ENCODE measurements around the gene MRPL44.
"Not testable (repeated sequence)": the region's sequence is repeated elsewhere in the genome, so short reads cannot be mapped to it uniquely, and the experiment has no call there.

Gene MRPL44

DNA sequence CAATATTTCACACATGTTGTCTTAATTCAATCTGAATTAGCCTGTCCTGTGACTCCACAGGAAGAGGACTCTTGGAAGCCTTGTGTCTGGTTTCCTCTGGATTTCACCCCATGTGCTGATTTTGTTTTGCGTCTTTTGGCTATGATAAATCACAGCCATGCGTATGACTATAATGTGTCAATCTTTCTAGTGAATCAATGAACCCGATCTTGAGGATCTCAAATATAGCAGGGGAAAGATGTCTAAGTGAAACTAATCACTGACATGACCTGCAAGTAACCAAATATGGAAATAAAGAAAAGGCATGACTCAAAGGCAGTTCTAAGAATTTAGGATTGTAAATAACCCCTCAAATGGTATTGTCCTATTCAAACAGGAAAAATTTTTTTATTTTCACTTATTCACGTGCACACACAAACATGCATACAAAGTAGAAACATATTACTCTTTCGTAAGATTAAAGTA lies 20.4 kb upstream of the MRPL44 start:
- Histone ChIP-seq H3K27ac (ENCODE audit: insufficient read depth, low read length, poor library complexity, severe bottlenecking) (no peak overlapping the region), H3K27me3 (replicated peaks; ENCODE audit: control insufficient read depth, insufficient read depth, low read length, poor library complexity, severe bottlenecking) (no peaks in the 10 kb centered on the region), H3K4me1 (ENCODE audit: control insufficient read depth, insufficient read depth, low read length, poor library complexity, severe bottlenecking) (peaks cover 4% of the 10 kb centered on the region), H3K9me3 (ENCODE audit: control insufficient read depth, low read length) (no peaks in the 10 kb centered on the region), H3K36me3 (ENCODE audit: control insufficient read depth, insufficient read depth, low read length) (no peaks in the 10 kb centered on the region), H3K4me3 (ENCODE audit: insufficient read depth, low read depth, low read length, poor library complexity, severe bottlenecking) (no peak overlapping the region)
- DNase-seq = no peak

DNA sequence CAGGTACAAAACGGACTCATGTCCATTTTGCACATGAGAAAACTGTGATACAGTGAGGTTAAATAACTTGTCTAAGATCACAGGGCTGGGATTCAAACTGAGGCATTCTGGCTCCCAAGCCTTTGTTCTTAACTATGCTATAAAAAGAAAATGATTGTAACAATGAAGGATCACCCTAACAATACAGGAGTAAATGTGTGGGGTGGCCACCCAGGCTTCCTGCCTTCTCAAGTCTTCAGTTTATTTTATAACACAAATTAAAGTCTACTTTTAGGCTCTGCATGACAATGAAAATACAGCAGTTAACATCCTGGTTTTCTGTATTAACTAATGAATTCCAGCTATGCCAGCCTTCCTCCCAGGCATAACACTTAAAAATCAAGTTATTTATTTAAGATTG lies 19.7 kb upstream of the MRPL44 start:
- H3K36me3 ChIP-seq (ENCODE audit: control insufficient read depth, insufficient read depth, low read length) = no peaks in the 10 kb centered on the region
- no peak overlapping the region for H3K27ac ChIP-seq (ENCODE audit: insufficient read depth, low read length, poor library complexity, severe bottlenecking)
- no peak overlapping the region for H3K4me3 ChIP-seq (ENCODE audit: insufficient read depth, low read depth, low read length, poor library complexity, severe bottlenecking)
- H3K9me3 ChIP-seq (ENCODE audit: control insufficient read depth, low read length) = no peaks in the 10 kb centered on the region
- no peaks in the 10 kb centered on the region for H3K27me3 ChIP-seq (replicated peaks; ENCODE audit: control insufficient read depth, insufficient read depth, low read length, poor library complexity, severe bottlenecking)
- peaks cover 4% of the 10 kb centered on the region for H3K4me1 ChIP-seq (ENCODE audit: control insufficient read depth, insufficient read depth, low read length, poor library complexity, severe bottlenecking)
- DNase-seq = no peak

DNA sequence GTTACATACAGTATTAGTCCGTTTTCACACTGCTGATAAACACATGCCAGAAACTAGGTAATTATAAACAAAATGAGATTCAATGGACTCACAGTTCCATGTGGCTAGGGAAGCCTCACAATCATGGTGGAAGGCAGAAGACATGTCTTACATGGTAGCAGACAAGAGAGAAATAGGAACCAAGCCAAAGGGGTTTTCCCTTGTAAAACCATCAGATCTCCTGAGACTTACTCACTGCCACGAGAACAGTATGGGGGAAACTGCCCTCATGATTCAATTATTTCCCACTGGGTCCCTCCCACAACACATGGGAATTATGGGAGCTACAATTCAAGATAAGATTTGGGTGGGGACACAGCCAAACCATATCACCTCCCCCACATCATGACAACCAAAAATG lies 17.8 kb upstream of the MRPL44 start:
- not testable (repeated sequence) for DNase-seq; H3K36me3 ChIP-seq (ENCODE audit: control insufficient read depth, insufficient read depth, low read length); H3K9me3 ChIP-seq (ENCODE audit: control insufficient read depth, low read length); H3K4me3 ChIP-seq (ENCODE audit: insufficient read depth, low read depth, low read length, poor library complexity, severe bottlenecking); H3K27me3 ChIP-seq (replicated peaks; ENCODE audit: control insufficient read depth, insufficient read depth, low read length, poor library complexity, severe bottlenecking); H3K27ac ChIP-seq (ENCODE audit: insufficient read depth, low read length, poor library complexity, severe bottlenecking)
- H3K4me1 ChIP-seq (ENCODE audit: control insufficient read depth, insufficient read depth, low read length, poor library complexity, severe bottlenecking) = peaks cover 10% of the 10 kb centered on the region

DNA sequence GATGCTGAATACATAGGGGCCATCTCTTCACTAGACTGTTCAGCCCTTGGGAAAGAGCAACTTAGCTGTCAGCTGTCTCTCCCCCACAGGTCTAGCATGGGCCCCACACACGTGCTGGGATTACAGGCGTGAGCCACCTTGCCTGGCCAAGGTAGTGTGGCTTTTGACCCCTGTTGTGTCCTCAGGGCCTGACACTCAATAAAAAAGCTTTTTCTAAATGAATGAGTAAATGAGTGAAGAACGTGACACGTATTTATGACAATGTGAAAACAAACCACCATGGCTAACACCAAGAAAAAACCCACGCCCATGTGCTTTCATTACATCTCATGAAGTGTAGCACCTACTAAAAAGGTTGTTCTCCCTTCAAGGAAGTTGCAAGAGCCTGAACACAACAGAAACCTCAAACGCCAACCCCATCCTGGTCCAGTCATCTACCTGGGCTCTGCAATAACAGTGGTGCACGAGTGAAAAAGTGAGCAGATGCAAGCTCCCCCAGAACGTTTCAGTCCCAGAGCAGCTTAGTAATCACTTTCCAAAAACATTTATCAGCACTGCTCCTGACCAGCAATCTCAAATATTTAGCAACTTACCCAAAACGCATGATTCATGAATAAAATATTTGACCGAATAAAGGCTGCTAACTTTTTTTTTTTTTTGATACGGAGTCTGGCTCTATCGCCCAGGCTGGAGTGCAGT lies 15.5 kb upstream of the MRPL44 start:
- no peak for DNase-seq
- Histone ChIP-seq H3K27ac (ENCODE audit: insufficient read depth, low read length, poor library complexity, severe bottlenecking) (no peak overlapping the region), H3K27me3 (replicated peaks; ENCODE audit: control insufficient read depth, insufficient read depth, low read length, poor library complexity, severe bottlenecking) (no peaks in the 10 kb centered on the region), H3K4me1 (ENCODE audit: control insufficient read depth, insufficient read depth, low read length, poor library complexity, severe bottlenecking) (peaks cover 14% of the 10 kb centered on the region), H3K4me3 (ENCODE audit: insufficient read depth, low read depth, low read length, poor library complexity, severe bottlenecking) (no peak overlapping the region), H3K36me3 (ENCODE audit: control insufficient read depth, insufficient read depth, low read length) (no peaks in the 10 kb centered on the region), H3K9me3 (ENCODE audit: control insufficient read depth, low read length) (no peaks in the 10 kb centered on the region)

DNA sequence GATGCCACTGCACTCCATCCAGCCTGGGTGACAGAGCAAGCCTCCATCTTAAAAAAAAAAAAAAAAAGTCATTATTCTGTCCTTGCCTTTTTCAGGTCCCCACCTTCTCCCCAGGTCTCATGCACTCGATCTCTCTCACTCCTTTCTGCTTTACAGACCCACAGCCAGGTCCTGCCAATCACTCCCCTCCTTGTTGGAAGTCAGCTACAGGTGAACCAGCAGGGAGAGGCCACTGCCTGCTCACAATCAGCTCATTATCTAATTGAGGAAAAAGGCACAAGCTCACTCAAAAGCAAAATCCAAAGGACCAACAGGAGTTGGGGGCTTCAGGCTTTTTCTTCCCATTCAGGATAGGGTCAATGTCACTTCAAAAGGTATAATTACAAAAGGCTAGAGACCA lies 14.1 kb upstream of the MRPL44 start:
- Histone ChIP-seq H3K27ac (ENCODE audit: insufficient read depth, low read length, poor library complexity, severe bottlenecking) (no peak overlapping the region), H3K27me3 (replicated peaks; ENCODE audit: control insufficient read depth, insufficient read depth, low read length, poor library complexity, severe bottlenecking) (no peaks in the 10 kb centered on the region), H3K36me3 (ENCODE audit: control insufficient read depth, insufficient read depth, low read length) (no peaks in the 10 kb centered on the region), H3K9me3 (ENCODE audit: control insufficient read depth, low read length) (no peaks in the 10 kb centered on the region), H3K4me3 (ENCODE audit: insufficient read depth, low read depth, low read length, poor library complexity, severe bottlenecking) (no peak overlapping the region), H3K4me1 (ENCODE audit: control insufficient read depth, insufficient read depth, low read length, poor library complexity, severe bottlenecking) (peaks cover 11% of the 10 kb centered on the region)
- no peak for DNase-seq

DNA sequence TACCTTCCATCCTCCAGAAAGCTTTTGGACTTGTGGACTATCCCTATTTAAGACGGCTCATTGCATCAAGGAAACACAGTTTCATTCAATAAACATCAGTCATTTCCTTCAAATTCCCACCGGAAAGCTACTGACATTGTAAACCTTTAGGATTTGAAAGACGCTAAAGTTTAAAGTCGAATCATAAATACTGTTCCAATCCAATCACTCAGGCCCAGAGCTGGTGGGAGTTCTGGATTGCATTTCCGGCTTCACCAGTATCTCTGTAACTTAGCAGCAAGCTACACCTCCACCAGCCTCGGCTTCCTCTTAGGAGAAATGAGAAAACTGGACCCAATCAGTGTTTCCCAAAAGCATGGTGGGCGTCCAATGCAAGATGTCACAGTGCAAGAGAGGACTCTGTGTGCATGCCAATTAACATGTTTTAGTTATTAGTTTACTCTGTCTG lies 13.7 kb upstream of the MRPL44 start:
- Histone ChIP-seq H3K27me3 (replicated peaks; ENCODE audit: control insufficient read depth, insufficient read depth, low read length, poor library complexity, severe bottlenecking) (no peaks in the 10 kb centered on the region), H3K4me1 (ENCODE audit: control insufficient read depth, insufficient read depth, low read length, poor library complexity, severe bottlenecking) (peaks cover 11% of the 10 kb centered on the region), H3K27ac (ENCODE audit: insufficient read depth, low read length, poor library complexity, severe bottlenecking) (no peak overlapping the region), H3K9me3 (ENCODE audit: control insufficient read depth, low read length) (no peaks in the 10 kb centered on the region), H3K36me3 (ENCODE audit: control insufficient read depth, insufficient read depth, low read length) (no peaks in the 10 kb centered on the region), H3K4me3 (ENCODE audit: insufficient read depth, low read depth, low read length, poor library complexity, severe bottlenecking) (peak overlapping the region; percentile 99)
- no peak for DNase-seq

DNA sequence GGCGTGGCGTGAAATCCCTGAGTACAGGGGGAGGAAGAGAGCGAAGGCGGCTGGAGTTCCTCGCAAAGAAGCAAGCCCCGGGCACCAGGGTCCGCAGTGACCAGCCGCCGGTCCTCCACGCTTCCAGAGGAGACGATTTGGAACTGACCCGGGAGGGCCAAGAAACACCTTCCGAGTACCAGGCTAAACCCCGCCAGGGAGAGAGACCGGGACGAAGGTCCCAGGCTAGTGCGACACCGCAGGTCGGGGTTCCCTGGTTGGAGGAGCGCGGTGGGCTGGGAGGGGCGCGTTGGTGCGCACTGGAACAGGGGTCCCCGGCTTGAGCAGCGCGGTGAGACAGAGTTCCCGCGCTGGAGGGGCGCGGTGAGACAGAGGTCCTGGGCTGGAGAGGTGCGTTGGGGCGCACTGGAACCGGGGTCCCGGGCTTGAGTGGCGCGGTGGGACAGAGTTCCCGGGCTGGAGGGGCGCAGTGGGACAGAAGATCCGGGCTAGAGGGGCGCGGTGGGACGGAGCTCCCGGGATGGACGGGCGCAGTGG lies 13.0 kb upstream of the MRPL44 start:
- peak in 1 of 3 donors; percentile 12 for DNase-seq
- Histone ChIP-seq H3K4me1 (ENCODE audit: control insufficient read depth, insufficient read depth, low read length, poor library complexity, severe bottlenecking) (peaks cover 11% of the 10 kb centered on the region), H3K36me3 (ENCODE audit: control insufficient read depth, insufficient read depth, low read length) (no peaks in the 10 kb centered on the region), H3K4me3 (ENCODE audit: insufficient read depth, low read depth, low read length, poor library complexity, severe bottlenecking) (peak overlapping the region; percentile 99), H3K27ac (ENCODE audit: insufficient read depth, low read length, poor library complexity, severe bottlenecking) (peak overlapping the region; percentile 61), H3K27me3 (replicated peaks; ENCODE audit: control insufficient read depth, insufficient read depth, low read length, poor library complexity, severe bottlenecking) (no peaks in the 10 kb centered on the region), H3K9me3 (ENCODE audit: control insufficient read depth, low read length) (no peaks in the 10 kb centered on the region)

DNA sequence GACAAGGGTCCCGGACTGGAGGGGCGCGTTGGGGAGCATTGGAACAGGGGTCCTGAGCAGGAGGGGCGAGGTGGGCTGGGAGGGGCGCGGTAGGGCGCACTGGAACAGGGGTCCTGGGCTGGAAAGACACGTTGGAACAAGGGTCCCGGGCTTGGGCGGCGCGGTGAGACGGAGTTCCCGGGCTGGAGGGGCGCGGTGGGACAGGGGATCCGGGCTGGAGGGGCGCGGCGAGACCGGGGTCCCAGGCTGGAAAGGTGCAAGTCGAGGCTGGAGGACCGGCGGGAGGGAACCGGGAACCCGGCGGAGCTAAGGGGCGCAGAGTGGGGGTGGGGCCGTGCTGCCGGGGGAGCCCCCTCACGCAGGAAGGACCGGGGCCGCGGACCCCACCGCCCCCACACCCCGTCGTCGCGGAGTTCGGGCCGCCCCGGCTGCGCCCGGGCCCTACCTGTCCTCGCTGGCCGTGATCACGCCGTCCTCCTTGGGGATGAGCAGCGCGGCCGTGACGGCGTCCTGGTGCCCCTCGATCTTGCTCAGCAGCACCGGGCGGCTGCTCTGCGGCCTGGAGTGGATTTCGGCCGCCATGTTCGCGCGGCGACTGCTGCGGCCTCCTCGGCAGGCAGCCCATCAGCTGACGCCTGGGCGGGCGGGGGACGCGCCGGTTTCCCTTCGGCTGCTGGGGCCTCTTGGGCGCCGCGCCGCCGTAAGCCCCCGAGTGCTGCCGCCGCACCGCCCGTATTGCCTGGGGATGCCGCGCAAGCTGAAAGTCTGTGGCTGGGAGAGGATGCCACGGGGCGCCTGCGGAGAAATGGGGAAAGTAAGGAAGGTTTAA lies 12.3 kb upstream of the MRPL44 start, which contains the start of gene WDFY1:
Gene WDFY1, minus strand, starts transcription at position 633 of the 829 bp plus-strand sequence. Its CDS starts 51 bp downstream, at position 582.
- Histone ChIP-seq H3K36me3 (ENCODE audit: control insufficient read depth, insufficient read depth, low read length) (no peaks in the 10 kb centered on the region), H3K4me3 (ENCODE audit: insufficient read depth, low read depth, low read length, poor library complexity, severe bottlenecking) (peak within 1 kb of the TSS; percentile 99), H3K27ac (ENCODE audit: insufficient read depth, low read length, poor library complexity, severe bottlenecking) (peak within 1 kb of the TSS; percentile 61), H3K9me3 (ENCODE audit: control insufficient read depth, low read length) (no peaks in the 10 kb centered on the region), H3K4me1 (ENCODE audit: control insufficient read depth, insufficient read depth, low read length, poor library complexity, severe bottlenecking) (peaks cover 11% of the 10 kb centered on the region), H3K27me3 (replicated peaks; ENCODE audit: control insufficient read depth, insufficient read depth, low read length, poor library complexity, severe bottlenecking) (no peaks in the 10 kb centered on the region)
- peak; percentile 54 to 59 (median 59) for DNase-seq

DNA sequence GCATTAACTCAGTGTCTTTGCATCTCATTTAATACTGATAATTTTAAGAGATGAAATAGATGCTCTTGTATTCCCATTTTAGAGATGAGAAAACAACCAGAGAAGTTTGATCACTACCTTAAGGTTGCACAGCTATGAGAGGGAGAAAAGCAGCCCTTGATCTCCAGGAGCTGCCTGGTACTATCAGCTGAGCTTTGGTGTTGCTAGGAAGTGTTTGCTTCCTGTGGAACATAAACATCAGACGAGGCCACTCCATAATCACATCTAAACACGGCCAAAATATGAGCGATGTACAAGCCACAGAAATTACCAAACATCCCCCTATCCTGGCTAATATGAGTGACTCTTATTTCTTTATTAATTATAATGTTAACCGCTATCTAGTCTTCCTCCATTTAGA lies 11.5 kb upstream of the MRPL44 start:
- Histone ChIP-seq H3K36me3 (ENCODE audit: control insufficient read depth, insufficient read depth, low read length) (no peaks in the 10 kb centered on the region), H3K9me3 (ENCODE audit: control insufficient read depth, low read length) (no peaks in the 10 kb centered on the region), H3K4me1 (ENCODE audit: control insufficient read depth, insufficient read depth, low read length, poor library complexity, severe bottlenecking) (peaks cover 11% of the 10 kb centered on the region), H3K4me3 (ENCODE audit: insufficient read depth, low read depth, low read length, poor library complexity, severe bottlenecking) (peak overlapping the region; percentile 99), H3K27me3 (replicated peaks; ENCODE audit: control insufficient read depth, insufficient read depth, low read length, poor library complexity, severe bottlenecking) (no peaks in the 10 kb centered on the region), H3K27ac (ENCODE audit: insufficient read depth, low read length, poor library complexity, severe bottlenecking) (no peak overlapping the region)
- DNase-seq = no peak
